Right ventricle myocardium inferior (tissue), 1 donor: Measurements from ENCODE around the gene PRTFDC1. TPM values are rescaled to one million over a fixed set of nuclear protein-coding genes. Genes with fewer than 3 reads are reported as not detected.
"Not testable (repeated sequence)": the region's sequence is repeated elsewhere in the genome, so short reads cannot be mapped to it uniquely, and the experiment has no call there.

Experiments used
- ATAC-seq: fragments of 200-7000 bp; cut with Tn5 transposase; one replicate; pipeline ENCODE4 v1.9.1; 2020; ENCODE audit warnings: mild to moderate bottlenecking, moderate library complexity
- DNase-seq: peaks from one replicate; pipeline ENCODE4 v3.0.0; 2021; ENCODE audit errors: missing footprints
- intact Hi-C: fragments of 100-400 bp; cut with DNase I; formaldehyde crosslinking; loops from one replicate; pipeline ENCODE4 v1.11.0; 2022
- total RNA-seq: library from RNA; stranded (reverse); fragmentation: NEBNext Ultra II Directional; extraction: Animal tissue kit (Norgen Biotek cat#: 25700); gene quantifications from one replicate; pipeline ENCODE4 v1.2.1, GENCODE V29; 2021
- donor health status: DM: no; HTN: yes; CAD: no; lungs with severe emphysema.

PRTFDC1 gene
- total RNA-seq, 1 donor from 2014 or later: 7.1 TPM

DNA sequence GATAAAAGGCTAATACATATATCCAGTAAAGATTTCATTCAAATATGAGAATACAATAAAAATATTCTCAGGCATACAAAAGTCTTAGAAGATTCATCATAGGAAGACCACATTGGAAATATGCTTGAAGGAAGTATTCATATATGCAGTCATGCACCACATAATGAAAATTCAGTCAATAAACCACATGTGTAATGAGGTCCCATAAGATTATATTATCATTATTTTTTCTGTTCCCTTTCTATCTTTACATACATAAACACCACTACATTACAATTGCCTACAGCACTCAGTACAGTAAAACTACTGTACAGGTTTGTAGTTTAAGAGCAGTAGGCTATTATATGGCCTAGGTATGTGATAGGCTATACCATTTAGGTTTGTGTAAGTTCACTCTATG lies 111.6 kb downstream of the PRTFDC1 start:
- intact Hi-C loops: no loop called here
- DNase-seq (no peak), ATAC-seq (no peak)

DNA sequence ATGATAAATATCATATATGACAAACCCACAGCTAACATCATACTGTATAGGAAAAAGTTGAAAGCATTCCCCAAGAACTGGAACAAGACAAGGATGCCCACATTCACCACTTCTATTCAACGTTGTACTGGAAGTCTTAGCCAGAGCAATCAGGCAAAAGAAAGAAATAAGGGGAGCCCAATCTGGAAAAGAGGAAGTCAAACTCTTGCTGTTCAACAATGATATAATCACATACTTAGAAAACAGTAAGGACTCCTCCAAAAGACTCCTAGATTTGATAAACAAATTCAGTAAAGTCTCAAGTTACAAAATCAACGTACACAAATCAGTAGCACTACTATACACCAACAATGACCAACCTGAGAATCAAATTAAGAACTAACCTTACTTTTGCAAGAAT lies 114.6 kb downstream of the PRTFDC1 start:
- ATAC-seq, DNase-seq, intact Hi-C loops: not testable (repeated sequence)

DNA sequence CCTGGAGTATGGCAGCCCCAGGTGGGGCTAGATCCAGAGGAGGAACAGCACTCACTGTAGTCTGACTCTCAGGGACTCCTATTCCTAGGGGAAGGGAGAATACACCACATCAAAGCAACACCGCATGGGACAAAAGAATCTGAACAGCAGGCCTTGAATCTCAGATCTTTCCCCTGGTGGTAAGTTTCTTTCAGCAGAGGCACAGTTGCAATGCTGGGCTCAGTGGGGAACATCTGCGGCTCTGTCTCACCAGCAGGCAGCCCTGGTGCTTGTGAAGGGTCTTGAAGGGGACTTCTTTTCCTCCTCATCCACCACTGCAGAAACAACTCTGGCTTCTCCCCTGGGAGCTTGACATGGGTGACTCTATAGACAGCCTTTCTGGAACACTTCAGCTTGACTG lies 117.5 kb downstream of the PRTFDC1 start:
- ATAC-seq (no peak), DNase-seq (no peak)
- intact Hi-C loops: no loop called here

DNA sequence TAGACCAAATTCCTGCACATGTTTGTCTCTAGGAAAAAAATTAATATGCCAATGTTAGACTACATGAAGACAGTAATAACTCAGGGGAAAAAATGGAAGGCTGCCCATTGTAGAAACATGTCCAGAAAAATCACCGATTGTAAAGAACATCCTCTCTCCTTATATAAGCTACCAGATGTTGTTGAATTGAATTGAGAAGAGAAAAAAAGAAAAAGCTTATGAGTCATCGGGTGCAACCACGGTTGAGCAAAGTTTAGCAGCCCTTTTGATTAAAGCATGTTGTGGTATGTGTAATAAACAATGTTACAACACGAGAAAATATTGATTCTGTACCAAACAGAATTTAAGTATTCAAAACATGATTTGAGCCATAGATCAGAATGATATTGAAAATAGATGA lies 126.4 kb downstream of the PRTFDC1 start:
- ATAC-seq (no peak), DNase-seq (no peak)
- intact Hi-C loops: no loop called here

DNA sequence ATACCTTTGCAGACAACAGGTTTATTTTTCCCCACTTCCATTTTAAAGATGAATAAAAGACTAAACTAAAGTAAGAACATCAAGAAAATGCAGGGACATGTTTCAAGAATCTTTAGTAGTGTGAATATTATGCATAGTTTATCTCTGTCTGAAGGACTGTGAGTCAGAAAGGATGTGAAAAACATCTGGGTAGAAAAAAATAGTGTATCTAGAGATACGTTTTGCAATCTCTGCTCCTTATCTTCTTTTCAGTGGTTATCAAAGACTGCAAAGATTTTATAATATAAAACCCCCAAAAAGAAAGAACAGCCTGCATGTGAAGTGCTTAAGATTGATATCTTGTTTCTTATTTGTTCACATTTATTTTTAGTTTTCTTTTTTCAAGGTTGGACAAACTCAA lies 126.9 kb downstream of the PRTFDC1 start:
- intact Hi-C loops: no loop called here
- DNase-seq: no peak

DNA sequence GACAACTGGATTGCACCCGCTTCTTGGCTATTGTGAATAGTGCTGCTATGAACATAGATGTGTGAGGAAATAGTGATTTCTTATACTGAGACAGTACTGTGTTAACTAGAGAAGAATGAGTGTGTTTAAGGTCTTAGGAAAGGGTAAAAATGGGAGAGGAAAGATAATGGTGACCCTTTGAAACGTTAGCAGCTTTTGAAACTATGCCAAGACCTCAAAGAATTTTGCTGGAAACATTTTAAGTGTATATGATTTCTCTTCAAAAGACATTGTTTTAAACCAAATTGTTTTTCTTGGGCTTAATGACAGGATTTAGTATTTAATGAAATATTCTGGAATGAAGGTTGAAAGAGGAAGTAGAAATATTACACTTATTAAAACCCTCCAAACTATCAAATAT lies 127.9 kb downstream of the PRTFDC1 start:
- ATAC-seq: no peak

More for the DNA sequence above, 126.9 kb downstream of the PRTFDC1 start:
- no peak for ATAC-seq

DNA sequence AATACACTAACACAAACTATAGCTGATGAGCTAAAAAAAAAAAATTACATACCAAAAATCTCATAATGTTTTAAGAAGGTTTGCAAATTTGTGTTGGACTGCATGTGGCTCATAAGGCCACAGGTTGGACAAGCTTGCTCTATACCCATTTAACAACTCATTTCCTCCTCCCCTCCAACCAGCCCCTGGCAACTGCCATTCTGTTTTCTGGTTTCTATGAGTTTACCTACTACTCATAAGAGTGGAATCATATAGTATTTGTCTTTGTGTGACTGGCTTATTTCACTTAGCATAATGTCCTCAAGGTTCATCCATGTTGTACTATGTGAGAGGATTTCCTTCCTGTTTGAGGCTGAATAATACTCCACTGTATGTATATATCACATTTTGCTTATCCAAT lies 128.3 kb downstream of the PRTFDC1 start:
- ATAC-seq (no peak), DNase-seq (no peak)
- intact Hi-C loops: no loop called here

More for the DNA sequence above, 127.9 kb downstream of the PRTFDC1 start:
- intact Hi-C loops: no loop called here
- DNase-seq: no peak

DNA sequence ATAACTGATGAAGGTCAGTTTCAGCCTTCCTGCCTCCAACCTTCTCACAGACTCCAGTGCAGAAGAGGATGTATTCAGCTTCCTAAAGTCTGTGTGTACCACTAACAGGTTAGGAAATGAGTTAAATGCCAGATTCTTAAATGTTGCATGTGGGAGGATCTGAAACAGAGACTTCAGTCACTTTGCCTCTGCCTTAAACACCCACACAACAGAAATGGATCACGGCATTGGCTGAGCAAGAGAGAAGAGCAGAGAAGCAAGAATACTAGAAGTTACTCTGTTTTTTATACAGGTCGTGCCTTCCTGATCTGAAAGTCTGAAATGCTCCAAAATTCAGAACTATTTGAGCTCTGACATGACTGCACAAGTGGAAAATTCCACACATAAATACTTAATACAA lies 129.8 kb downstream of the PRTFDC1 start:
- DNase-seq (no peak), ATAC-seq (no peak)
- intact Hi-C loops: no loop called here

DNA sequence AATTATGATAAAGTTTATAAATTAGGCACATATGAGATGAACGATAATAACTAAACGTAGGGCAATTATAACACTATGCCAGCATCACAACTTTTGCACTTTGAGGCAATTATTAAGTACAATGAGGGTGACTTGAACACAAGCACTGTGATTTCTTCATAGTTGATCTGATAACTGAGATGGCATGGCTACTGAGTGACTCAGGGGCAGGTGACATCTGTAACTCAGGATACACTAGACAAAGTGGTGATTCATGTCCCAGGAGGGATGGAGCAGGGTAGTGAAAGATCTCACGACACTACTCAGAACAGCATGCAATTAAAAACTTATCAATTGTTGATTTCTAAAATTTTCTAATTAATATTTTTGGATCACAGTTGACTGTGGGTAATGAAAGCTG lies 130.4 kb downstream of the PRTFDC1 start:
- no peak for ATAC-seq
- no peak for DNase-seq
- intact Hi-C loops: no loop called here

DNA sequence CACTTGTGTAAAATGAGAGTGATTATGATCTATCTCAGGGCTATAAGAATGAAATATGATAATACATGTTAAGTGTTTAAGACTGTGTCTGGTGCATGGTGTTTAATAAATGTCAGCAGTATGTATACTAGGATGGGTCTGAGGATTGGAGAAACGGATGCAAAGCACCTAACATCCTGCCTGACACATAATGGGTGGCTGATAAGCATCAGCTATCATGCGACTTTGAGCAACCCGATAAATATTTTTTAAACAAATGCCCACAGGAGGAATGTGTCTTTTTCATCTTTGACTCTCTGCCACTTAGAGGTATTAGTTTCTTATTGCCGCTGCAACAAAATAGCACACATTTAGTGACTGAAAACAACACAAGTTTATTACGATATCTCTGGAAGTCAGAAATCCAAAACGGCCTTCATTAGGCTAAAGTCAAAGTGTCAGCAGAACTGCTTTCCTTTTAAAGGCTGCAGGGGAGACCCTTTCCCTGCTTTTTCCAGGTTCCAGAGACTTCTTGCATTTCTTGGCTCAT lies 135.5 kb downstream of the PRTFDC1 start:
- DNase-seq (no peak), ATAC-seq (no peak)
- intact Hi-C loops: no loop called here

DNA sequence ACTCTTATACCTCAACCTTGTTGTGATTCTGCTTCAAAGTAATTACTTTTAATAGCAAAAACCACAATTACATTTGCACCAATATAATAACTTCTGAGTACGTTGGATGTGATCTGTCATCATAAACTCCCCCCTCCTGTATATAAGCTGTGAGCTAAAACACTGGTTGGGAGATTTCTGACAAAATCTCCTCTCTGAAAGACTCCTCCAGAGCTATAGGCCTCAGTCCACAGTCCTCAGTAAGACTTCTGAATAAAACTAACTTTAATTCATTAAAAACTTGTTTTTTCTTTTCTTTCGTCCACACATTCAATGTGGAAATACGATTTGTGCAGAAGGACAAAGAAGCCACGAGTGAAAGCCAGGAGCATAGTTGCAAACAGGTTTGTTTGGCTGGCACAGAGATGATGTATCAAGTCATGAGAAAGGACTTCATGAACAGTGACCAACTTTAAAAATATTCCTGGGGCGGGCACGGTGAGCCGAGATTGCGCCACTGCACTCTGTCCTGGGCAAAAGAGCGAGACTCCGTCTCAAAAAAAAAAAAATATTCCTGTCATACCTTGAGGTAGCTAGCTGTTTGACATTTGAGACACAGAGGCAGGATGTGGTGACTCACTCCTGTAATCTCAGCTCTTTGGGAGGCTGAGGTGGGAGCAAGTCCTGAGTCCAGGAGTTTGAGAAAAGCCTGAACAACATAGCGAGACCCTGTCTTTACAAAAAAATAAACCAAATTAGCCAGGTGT lies 137.7 kb downstream of the PRTFDC1 start:
- intact Hi-C loops: no loop called here
- ATAC-seq: no peak

DNA sequence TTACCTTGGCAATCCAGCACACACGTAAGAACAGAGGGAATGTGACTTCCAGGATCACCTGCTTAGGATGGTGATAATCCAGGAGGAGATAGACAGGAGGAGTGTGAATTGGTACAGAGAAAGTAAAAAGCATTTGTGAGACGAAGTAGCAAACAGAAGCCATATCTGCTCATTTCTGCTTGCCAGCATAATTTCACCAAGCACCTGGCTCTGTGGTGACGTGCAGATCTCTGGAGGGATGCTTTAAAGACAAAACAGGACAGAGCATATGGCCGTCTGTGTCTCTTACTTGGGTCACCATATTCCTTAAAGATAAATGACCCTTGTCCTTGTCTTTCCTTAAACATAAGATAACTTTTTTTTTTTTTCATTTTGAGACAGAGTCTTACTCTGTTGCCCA lies 138.6 kb downstream of the PRTFDC1 start:
- intact Hi-C loops: no loop called here
- DNase-seq (no peak), ATAC-seq (no peak)

More for the DNA sequence above, 137.7 kb downstream of the PRTFDC1 start:
- no peak for DNase-seq

DNA sequence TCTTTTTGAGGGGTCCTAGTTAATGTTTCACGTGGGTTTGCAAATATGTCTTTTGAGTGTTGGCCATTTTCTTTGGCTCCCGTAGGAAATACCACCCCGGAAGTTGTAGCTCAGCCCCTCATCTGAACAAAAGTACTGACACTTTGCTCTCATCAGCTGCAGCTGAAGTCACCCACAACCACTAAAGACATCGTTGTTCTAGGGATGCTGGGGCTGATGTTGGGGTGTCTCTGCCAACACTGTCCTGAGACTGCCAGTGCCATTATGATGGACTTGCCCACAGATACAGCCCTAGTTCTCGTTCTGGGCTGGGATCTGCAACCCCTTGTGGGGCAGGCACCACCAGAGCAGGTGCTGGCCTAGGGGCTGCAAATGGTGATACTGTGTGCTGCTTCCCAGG lies 146.1 kb downstream of the PRTFDC1 start:
- DNase-seq (no peak), ATAC-seq (no peak)
- intact Hi-C loops: no loop called here

DNA sequence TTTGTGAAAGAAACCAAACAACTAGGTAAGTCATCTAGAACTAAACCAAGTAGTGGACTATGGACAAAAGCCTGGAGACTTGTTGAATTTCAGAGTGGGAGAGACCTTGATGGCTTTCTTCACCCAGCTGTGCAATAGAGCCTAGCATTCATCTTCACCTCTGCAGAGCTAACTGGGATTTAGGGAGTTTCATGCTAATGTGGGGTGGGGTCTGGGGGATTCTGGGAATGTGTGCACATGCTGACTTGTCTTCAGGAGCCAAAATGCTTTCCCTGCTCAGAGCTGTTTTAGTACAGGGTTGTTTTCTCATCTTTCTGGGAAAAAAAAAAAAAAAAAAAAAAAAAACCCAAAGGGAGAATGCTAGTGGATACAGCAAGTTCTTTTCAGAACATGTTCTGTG lies 147.4 kb downstream of the PRTFDC1 start:
- intact Hi-C loops: no loop called here
- ATAC-seq: no peak
- DNase-seq: no peak

DNA sequence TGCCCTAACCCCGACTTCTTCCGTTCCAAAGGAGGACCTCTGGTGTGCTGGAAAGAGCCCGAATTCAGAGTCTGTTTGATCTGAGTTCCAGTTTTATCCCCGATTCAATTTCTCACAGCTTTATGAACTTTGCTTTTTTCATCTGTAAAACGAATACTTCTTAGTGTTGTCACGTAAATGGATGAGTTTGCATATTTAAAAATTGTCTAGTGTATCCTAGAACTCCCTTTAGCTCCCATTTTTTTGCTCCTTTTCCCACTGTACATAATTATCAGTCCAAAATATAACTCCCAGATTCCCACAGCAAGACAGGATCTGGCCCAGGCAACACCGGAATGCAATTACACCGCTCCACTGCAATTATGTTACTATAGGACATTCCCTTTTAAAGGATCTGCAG lies 148.0 kb downstream of the PRTFDC1 start:
- DNase-seq (no peak), ATAC-seq (no peak)
- intact Hi-C loops: no loop called here

DNA sequence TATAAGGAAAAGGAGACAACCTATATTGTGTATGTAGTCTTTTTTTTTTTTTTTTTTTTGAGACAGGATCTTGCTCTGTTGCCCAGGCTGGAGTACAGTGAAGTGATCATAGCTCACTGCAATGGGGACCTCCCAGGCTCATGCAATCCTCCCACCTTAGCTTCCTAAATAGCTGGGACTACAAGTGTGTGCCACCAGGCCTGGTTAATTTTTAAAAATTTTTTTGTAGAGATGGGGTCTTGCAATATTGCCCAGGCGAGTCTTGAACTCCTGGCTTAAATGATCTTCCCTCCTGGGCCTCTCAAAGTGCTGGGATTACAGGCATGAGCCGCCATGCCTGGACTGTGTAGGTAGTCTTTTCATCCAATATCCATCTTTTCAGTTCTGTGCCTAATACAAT lies 150.0 kb downstream of the PRTFDC1 start:
- no peak for DNase-seq
- ATAC-seq: no peak

DNA sequence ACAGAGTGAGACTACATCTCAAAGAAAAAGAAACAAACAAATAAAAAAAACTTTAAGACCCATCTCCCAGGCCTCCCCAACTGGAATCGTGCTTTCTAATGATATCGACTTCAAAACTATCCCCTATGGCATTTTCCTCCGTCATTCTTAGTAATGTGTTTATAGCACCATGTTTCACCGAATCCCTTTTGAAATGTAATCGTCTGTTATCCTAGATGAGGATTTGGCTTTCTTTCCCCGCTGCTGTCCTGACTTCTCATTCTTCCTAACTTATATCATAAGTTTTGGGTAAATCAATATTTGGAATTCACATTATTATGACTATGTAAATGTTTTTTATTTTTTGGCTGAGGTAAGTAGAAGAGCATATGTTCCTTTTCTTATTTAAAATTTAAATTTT lies 151.5 kb downstream of the PRTFDC1 start:
- DNase-seq (no peak), ATAC-seq (no peak)
- intact Hi-C loops: no loop called here

More for the DNA sequence above, 150.0 kb downstream of the PRTFDC1 start:
- intact Hi-C loops: no loop called here
